ENCODE measurements around the gene GPR35. TPM values are rescaled to one million over a fixed set of nuclear protein-coding genes. Genes with fewer than 3 reads are reported as not detected.
"Not testable (repeated sequence)": the region's sequence is repeated elsewhere in the genome, so short reads cannot be mapped to it uniquely, and the experiment has no call there.

GPR35 gene
- total and polyA plus RNA-seq, 4 experiments from 2014 or later, result 0.71 to 6.8 (median 3.8) TPM

DNA sequence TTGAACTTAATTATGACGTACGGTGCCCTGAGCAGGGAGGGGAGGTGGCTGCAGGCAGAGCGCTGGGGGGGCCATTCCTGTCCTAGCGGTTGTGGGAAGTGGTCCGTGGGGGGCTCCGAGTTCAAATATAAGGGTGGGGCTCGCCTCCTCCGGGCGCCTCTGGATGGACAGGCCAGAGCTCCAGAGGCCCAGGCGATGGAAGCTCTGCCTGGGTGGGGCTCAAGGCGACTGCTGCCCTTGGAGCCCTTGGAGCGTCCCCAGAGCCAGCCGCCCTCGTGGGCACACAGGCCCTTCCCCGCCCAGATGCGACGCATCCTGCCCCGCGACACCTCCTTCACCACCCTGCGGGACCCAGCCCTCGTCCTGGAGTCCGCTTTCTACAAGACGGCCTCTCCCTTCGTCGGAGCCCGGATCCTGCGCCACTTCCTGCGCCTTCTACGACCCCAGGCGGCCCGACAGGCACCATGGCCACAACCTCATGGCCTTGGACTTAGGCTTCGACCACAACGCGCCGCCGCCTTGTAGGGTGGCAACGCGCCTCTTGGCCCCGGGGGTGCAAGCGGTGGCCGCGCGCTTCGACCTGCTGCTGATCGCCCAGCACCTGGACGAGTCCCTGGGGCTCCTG is 46.9 kb downstream of the GPR35 start:
- Mint-ChIP-seq H3K27ac (no peak overlapping the region), H3K27me3 (peaks cover 5 to 17% of the 10 kb centered on the region in 2 donors), H3K9me3 (peaks cover 0 to under 1% (median 0%) of the 10 kb centered on the region in 8 donors), H3K36me3 (no peaks in the 10 kb centered on the region), H3K4me3 (no peak overlapping the region), H3K4me1 (no peaks in the 10 kb centered on the region)
- DNase-seq, result no peak
- H3K4me1 ChIP-seq (ENCODE audit: insufficient read depth, low read length), result no peaks in the 10 kb centered on the region
- intact Hi-C loops (cut with micrococcal nuclease), result no loop called here
- no peak overlapping the region for H3K4me3 ChIP-seq (ENCODE audit: low read length in 2 of 2)
- H3K9me3 ChIP-seq (ENCODE audit: control insufficient read depth in 1 of 2, low read length in 2 of 2), result no peaks in the 10 kb centered on the region
- CTCF ChIA-PET (ENCODE audit: partially characterized antibody), result no interaction called here
- no peaks in the 10 kb centered on the region for H3K36me3 ChIP-seq (ENCODE audit: insufficient read depth, low read length)
- H3K27ac ChIP-seq (ENCODE audit: low read depth, low read length), result no peak overlapping the region
- POLR2A ChIA-PET (ENCODE audit: partially characterized antibody), result no interaction called here
- H3K27me3 ChIP-seq (ENCODE audit: insufficient read depth, low read length), result no peaks in the 10 kb centered on the region

DNA sequence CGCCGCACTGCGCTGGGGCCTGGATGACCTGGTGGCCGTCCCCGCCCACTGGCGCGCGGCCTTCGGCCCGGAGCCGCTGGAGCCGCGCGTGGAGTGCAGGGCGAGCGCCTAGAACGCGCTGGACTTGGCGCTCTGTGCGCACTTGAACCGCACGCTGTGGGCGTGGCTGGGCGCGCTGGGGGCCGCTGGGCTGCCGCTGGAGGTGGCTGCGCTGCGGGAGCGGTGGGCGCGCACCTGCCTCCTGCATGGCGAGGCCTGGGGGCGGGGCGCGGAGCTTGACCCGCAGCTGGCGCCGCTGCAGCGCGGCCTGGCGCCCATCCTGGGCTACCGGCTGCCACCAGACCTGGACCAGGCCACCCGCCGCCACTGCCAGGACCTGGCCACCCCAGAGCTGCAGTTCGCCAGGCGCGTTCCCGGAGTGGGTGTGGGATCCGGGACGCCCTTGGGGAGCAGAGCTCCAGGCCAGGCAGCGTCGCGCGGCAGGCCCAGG is 47.5 kb downstream of the GPR35 start:
- ChIA-PET CTCF (ENCODE audit: partially characterized antibody) (no interaction called here), POLR2A (ENCODE audit: partially characterized antibody) (no interaction called here)
- Histone ChIP-seq H3K4me1 (ENCODE audit: insufficient read depth, low read length) (no peaks in the 10 kb centered on the region), H3K9me3 (ENCODE audit: control insufficient read depth in 1 of 2, low read length in 2 of 2) (no peaks in the 10 kb centered on the region), H3K4me3 (ENCODE audit: low read length in 2 of 2) (no peak overlapping the region), H3K36me3 (ENCODE audit: insufficient read depth, low read length) (no peaks in the 10 kb centered on the region), H3K27me3 (ENCODE audit: insufficient read depth, low read length) (no peaks in the 10 kb centered on the region), H3K27ac (ENCODE audit: low read depth, low read length) (no peak overlapping the region)
- no peaks in the 10 kb centered on the region for H3K9me3 Mint-ChIP-seq
- peaks cover 5 to 15% of the 10 kb centered on the region in 2 donors for H3K27me3 Mint-ChIP-seq
- H3K27ac Mint-ChIP-seq, result no peak overlapping the region
- intact Hi-C loops (cut with micrococcal nuclease), result no loop called here
- H3K4me3 Mint-ChIP-seq, result no peak overlapping the region
- no peaks in the 10 kb centered on the region for H3K4me1 Mint-ChIP-seq
- no peaks in the 10 kb centered on the region for H3K36me3 Mint-ChIP-seq
- no peak for DNase-seq

DNA sequence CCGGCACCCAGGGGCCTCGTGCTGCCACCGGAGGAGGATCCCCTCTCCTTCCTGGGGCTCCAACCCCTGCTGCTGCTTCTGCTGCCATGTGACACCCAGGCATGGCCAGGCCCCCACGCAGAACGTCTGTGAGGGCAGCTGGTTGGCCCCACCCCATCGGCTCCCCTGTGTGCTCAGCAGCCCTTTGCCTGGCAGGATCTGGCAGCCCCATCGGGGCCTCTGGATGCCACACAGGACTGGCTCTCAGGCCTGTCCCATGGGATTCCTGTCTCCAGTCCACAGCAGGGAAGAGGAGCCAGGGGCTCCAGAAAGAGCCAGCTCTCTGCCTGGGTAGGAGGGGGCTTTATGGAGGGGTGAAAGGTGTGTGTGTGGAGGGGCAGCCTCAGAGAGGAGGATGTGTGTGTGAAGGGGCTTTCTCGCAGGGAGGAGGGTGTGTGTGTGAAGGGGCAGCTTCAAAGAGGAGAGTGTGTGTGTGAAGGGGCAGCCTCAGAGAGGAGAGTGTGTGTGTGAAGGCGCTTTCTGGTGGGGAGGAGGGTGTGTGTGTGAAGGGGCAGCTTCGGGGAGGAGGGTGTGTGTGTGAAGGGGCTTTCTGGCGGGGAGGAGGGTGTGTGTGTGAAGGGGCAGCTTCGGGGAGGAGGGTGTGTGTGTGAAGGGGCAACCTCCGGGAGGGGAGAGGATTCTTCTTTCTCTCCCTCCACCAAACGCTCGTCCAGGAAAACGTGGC is 49.3 kb downstream of the GPR35 start:
- H3K36me3 ChIP-seq (ENCODE audit: insufficient read depth, low read length); H3K27ac ChIP-seq (ENCODE audit: low read depth, low read length); H3K9me3 ChIP-seq (ENCODE audit: control insufficient read depth in 1 of 2, low read length in 2 of 2); DNase-seq; H3K4me3 ChIP-seq (ENCODE audit: low read length in 2 of 2); H3K27ac Mint-ChIP-seq; H3K36me3 Mint-ChIP-seq; CTCF ChIA-PET (ENCODE audit: partially characterized antibody); POLR2A ChIA-PET (ENCODE audit: partially characterized antibody); intact Hi-C loops (cut with micrococcal nuclease); H3K4me1 Mint-ChIP-seq; H3K4me1 ChIP-seq (ENCODE audit: insufficient read depth, low read length); H3K4me3 Mint-ChIP-seq; H3K27me3 ChIP-seq (ENCODE audit: insufficient read depth, low read length); H3K9me3 Mint-ChIP-seq: not testable (repeated sequence)
- H3K27me3 Mint-ChIP-seq, result peaks cover 4 to 14% of the 10 kb centered on the region in 2 donors

DNA sequence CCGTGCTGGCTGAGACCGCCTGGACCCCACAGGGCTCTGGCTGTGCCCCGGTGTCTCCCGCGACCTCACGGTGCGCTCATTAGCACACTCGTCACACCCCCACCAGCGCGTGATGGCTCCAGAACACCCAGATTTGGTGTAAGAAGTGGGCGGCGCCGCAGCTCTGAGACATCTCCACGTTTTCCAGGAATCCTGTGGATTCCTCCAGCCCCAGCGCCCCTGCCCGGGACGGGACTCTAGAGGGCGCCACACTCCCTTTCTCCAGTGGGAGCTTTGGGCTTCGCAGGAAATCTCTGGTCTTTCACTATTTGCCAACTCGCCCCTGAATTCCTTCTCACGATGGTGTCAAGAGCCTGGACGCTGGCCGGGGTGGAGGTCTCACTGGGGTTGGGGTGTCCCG is 50.1 kb downstream of the GPR35 start:
- H3K4me3 Mint-ChIP-seq; H3K27me3 ChIP-seq (ENCODE audit: insufficient read depth, low read length); CTCF ChIA-PET (ENCODE audit: partially characterized antibody); POLR2A ChIA-PET (ENCODE audit: partially characterized antibody); H3K36me3 Mint-ChIP-seq; intact Hi-C loops (cut with micrococcal nuclease); H3K27me3 Mint-ChIP-seq; H3K27ac ChIP-seq (ENCODE audit: low read depth, low read length); H3K9me3 Mint-ChIP-seq; H3K36me3 ChIP-seq (ENCODE audit: insufficient read depth, low read length); H3K4me1 ChIP-seq (ENCODE audit: insufficient read depth, low read length); H3K4me3 ChIP-seq (ENCODE audit: low read length in 2 of 2); H3K27ac Mint-ChIP-seq; H3K9me3 ChIP-seq (ENCODE audit: control insufficient read depth in 1 of 2, low read length in 2 of 2); H3K4me1 Mint-ChIP-seq; DNase-seq: not testable (repeated sequence)

DNA sequence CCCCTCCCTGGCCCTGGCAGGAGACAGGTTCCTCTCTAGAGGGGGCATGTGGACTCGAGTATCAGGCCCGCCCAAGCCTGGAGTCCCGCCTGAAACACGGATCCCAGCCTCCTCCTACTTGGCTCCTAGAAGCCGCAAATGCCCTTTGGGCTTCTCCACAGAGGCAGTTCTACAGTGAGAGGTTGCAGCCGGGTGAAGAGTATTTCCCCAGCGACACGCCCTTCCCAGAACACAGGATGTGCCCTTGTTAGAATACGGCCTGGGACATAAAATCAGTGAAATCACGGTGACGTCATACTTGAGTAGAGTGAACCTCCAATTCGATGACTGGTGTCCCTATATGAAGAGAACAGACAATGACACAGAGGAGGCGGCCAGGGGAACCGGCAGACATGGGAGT is 52.8 kb downstream of the GPR35 start:
- H3K27me3 ChIP-seq (ENCODE audit: insufficient read depth, low read length); CTCF ChIA-PET (ENCODE audit: partially characterized antibody); H3K4me1 Mint-ChIP-seq; H3K27me3 Mint-ChIP-seq; H3K27ac Mint-ChIP-seq; H3K4me3 ChIP-seq (ENCODE audit: low read length in 2 of 2); DNase-seq; H3K4me1 ChIP-seq (ENCODE audit: insufficient read depth, low read length); intact Hi-C loops (cut with micrococcal nuclease); POLR2A ChIA-PET (ENCODE audit: partially characterized antibody); H3K36me3 ChIP-seq (ENCODE audit: insufficient read depth, low read length); H3K9me3 ChIP-seq (ENCODE audit: control insufficient read depth in 1 of 2, low read length in 2 of 2); H3K27ac ChIP-seq (ENCODE audit: low read depth, low read length); H3K4me3 Mint-ChIP-seq; H3K9me3 Mint-ChIP-seq; H3K36me3 Mint-ChIP-seq: not testable (repeated sequence)

DNA sequence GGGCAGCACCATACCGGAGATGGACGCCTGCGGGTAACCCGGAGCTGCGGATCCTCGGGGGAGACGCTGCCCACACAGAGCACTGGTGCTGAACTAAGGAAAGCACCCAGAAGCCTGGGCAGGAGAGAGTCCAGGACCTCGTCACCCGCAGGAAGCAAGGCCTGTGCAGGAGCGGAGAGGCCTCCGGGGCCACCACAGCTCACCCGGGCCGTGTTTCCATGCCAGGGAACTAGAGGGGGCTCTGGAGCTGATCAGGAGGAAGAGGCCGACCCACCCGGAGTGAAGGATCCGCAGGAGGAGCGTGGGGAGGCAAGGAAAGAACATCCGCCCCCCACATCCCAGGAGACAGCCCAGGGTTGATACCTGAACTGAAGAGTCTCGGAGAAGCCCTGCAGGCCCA is 53.6 kb downstream of the GPR35 start:
- H3K9me3 Mint-ChIP-seq; H3K4me1 Mint-ChIP-seq; H3K27ac Mint-ChIP-seq; H3K27me3 ChIP-seq (ENCODE audit: insufficient read depth, low read length); H3K27me3 Mint-ChIP-seq; CTCF ChIA-PET (ENCODE audit: partially characterized antibody); H3K4me3 Mint-ChIP-seq; H3K4me1 ChIP-seq (ENCODE audit: insufficient read depth, low read length); H3K36me3 Mint-ChIP-seq; H3K27ac ChIP-seq (ENCODE audit: low read depth, low read length); H3K4me3 ChIP-seq (ENCODE audit: low read length in 2 of 2); H3K36me3 ChIP-seq (ENCODE audit: insufficient read depth, low read length); intact Hi-C loops (cut with micrococcal nuclease); POLR2A ChIA-PET (ENCODE audit: partially characterized antibody); H3K9me3 ChIP-seq (ENCODE audit: control insufficient read depth in 1 of 2, low read length in 2 of 2); DNase-seq: not testable (repeated sequence)

DNA sequence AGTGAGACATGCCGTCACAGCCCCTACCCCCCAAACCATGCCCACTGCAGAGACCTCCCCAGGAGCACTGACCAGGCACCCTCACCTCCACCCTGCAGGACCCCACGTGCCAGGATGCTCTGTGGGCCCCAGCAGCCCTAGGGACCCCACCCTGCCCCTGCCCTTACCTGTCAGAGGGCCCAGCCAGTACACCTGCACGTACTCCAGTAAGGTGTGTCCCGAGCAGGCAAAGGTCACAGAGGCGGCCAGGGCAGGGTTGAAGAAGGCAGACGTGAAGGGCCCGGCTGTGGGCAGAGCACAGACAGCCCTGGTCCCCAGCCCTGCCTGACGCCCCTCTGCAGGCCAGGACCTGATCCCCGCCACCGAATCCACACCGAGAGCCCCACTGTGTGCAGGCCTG is 54.9 kb downstream of the GPR35 start:
- POLR2A ChIA-PET (ENCODE audit: partially characterized antibody); H3K36me3 Mint-ChIP-seq; H3K36me3 ChIP-seq (ENCODE audit: insufficient read depth, low read length); intact Hi-C loops (cut with micrococcal nuclease); H3K9me3 ChIP-seq (ENCODE audit: control insufficient read depth in 1 of 2, low read length in 2 of 2); H3K27ac Mint-ChIP-seq; CTCF ChIA-PET (ENCODE audit: partially characterized antibody); H3K4me1 Mint-ChIP-seq; H3K4me3 ChIP-seq (ENCODE audit: low read length in 2 of 2); H3K27me3 Mint-ChIP-seq; H3K4me1 ChIP-seq (ENCODE audit: insufficient read depth, low read length); DNase-seq; H3K27ac ChIP-seq (ENCODE audit: low read depth, low read length); H3K9me3 Mint-ChIP-seq; H3K27me3 ChIP-seq (ENCODE audit: insufficient read depth, low read length); H3K4me3 Mint-ChIP-seq: not testable (repeated sequence)
